ENCODE results near the gene GALNT16.
"Not testable (repeated sequence)": the region's sequence is repeated elsewhere in the genome, so short reads cannot be mapped to it uniquely, and the experiment has no call there.

The GALNT16 gene

DNA sequence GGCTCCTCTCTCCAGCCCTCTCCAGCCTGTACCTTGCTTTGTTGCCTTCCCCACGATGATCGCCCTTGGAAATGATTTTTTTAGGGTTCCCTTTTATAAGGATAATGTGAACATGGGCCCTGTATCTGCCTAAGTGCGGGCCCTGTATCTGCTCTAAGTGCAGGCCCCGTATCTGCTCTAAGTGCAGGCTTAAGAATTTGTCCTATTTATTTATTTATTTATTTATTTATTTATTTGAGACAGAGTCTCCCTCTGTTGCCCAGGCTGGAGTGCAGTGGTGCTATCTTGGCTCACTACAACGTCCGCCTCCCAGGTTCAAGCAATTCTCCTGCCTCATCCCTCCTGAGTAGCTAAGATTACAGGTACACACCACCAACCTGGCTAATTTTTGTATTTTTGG lies 22.5 kb downstream of the GALNT16 start:
- no peak for DNase-seq
- Histone ChIP-seq H3K4me3 (ENCODE audit: insufficient read depth, low read depth, low read length, poor library complexity, severe bottlenecking) (no peak overlapping the region), H3K9me3 (ENCODE audit: control insufficient read depth, low read length) (no peaks in the 10 kb centered on the region), H3K36me3 (ENCODE audit: control insufficient read depth, insufficient read depth, low read length) (no peaks in the 10 kb centered on the region), H3K4me1 (ENCODE audit: control insufficient read depth, insufficient read depth, low read length, poor library complexity, severe bottlenecking) (no peaks in the 10 kb centered on the region), H3K27ac (ENCODE audit: insufficient read depth, low read length, poor library complexity, severe bottlenecking) (no peak overlapping the region), H3K27me3 (replicated peaks; ENCODE audit: control insufficient read depth, insufficient read depth, low read length, poor library complexity, severe bottlenecking) (no peaks in the 10 kb centered on the region)

GRCh38 chr14:69284170-69284569 lies 24.2 kb downstream of the GALNT16 start:
- Histone ChIP-seq H3K36me3 (ENCODE audit: control insufficient read depth, insufficient read depth, low read length) (no peaks in the 10 kb centered on the region), H3K4me1 (ENCODE audit: control insufficient read depth, insufficient read depth, low read length, poor library complexity, severe bottlenecking) (no peaks in the 10 kb centered on the region), H3K9me3 (ENCODE audit: control insufficient read depth, low read length) (no peaks in the 10 kb centered on the region), H3K27me3 (replicated peaks; ENCODE audit: control insufficient read depth, insufficient read depth, low read length, poor library complexity, severe bottlenecking) (no peaks in the 10 kb centered on the region), H3K27ac (ENCODE audit: insufficient read depth, low read length, poor library complexity, severe bottlenecking) (no peak overlapping the region), H3K4me3 (ENCODE audit: insufficient read depth, low read depth, low read length, poor library complexity, severe bottlenecking) (no peak overlapping the region)
- DNase-seq, result no peak

DNA sequence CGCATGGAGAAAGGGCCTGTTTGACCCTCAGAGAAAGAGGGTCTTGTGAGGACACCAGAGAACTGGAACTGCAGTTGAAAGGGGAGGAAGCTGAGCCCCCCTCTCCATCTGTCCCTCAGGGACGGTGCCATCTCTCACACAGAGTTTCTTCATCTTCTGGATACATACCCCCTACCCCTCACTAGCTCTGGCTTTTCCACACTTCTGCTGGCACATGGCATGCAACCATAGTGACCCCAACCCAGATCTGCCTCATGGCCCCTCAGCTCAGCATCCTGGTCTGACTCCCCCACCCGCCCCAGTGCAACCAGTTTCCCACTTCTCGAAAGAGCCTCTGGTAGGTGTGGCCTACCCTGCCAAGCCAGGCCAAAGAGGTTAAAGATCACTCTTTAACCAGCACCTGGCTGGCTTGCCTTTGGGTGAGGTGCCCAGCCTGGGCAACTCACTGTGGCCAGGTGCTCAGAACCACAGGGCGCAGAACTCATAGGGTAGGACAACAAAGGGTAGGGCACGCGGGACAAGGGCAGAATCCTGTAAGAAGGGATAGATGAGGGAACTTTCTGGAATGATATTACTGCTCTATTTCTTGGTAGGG lies 25.8 kb downstream of the GALNT16 start:
- Histone ChIP-seq H3K4me1 (ENCODE audit: control insufficient read depth, insufficient read depth, low read length, poor library complexity, severe bottlenecking) (no peaks in the 10 kb centered on the region), H3K27ac (ENCODE audit: insufficient read depth, low read length, poor library complexity, severe bottlenecking) (no peak overlapping the region), H3K9me3 (ENCODE audit: control insufficient read depth, low read length) (no peaks in the 10 kb centered on the region), H3K27me3 (replicated peaks; ENCODE audit: control insufficient read depth, insufficient read depth, low read length, poor library complexity, severe bottlenecking) (no peaks in the 10 kb centered on the region), H3K4me3 (ENCODE audit: insufficient read depth, low read depth, low read length, poor library complexity, severe bottlenecking) (no peak overlapping the region), H3K36me3 (ENCODE audit: control insufficient read depth, insufficient read depth, low read length) (no peaks in the 10 kb centered on the region)
- DNase-seq, result no peak

DNA sequence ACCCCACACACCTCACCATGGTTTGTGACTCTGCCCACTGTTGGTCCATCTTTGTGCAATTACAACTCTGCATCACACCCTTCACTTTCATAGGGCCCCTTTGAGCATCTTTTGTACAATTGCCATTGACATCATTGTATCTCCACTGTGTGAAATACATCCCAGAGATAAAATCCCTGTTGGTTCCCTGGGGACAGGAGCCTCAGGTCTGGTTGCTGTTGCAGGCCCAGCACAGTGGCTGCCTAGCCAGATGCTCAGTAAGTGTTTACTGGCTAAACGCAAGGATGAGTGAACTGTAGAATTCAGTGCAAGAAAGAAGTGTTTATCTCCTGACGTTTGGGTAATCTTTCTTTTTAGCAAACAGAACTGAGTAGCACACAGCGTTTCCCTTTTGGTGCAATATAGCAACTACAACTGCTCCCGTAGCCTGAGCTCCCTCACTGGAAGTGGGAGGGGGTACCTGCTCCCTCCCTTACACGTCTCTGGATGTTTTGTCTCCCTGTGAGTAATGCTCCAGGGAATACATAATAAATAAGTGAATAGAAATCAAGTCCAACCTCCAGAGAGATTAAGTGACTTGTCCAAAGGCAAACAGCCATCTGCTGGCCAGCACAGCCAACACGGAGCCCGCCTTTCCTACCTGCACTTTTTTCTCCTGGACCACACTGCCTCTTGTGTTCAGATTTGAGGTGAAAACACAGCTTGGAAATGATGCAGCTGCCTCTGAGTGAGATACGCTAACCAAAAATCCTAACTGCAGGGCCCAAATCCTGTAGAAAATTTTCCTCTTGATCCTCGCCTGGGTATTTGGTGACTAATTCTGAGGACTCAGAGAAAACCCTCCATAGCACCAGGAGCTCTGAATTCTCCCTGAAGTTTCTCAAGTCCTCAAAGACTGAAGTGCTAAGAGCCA lies 27.4 kb downstream of the GALNT16 start:
- H3K27me3 ChIP-seq (replicated peaks; ENCODE audit: control insufficient read depth, insufficient read depth, low read length, poor library complexity, severe bottlenecking), result no peaks in the 10 kb centered on the region
- H3K4me1 ChIP-seq (ENCODE audit: control insufficient read depth, insufficient read depth, low read length, poor library complexity, severe bottlenecking), result no peaks in the 10 kb centered on the region
- H3K4me3 ChIP-seq (ENCODE audit: insufficient read depth, low read depth, low read length, poor library complexity, severe bottlenecking), result no peak overlapping the region
- DNase-seq, result no peak
- no peak overlapping the region for H3K27ac ChIP-seq (ENCODE audit: insufficient read depth, low read length, poor library complexity, severe bottlenecking)
- no peaks in the 10 kb centered on the region for H3K36me3 ChIP-seq (ENCODE audit: control insufficient read depth, insufficient read depth, low read length)
- no peaks in the 10 kb centered on the region for H3K9me3 ChIP-seq (ENCODE audit: control insufficient read depth, low read length)

GRCh38 chr14:69288011-69288771 lies 28.2 kb downstream of the GALNT16 start:
- Histone ChIP-seq H3K9me3 (ENCODE audit: control insufficient read depth, low read length) (no peaks in the 10 kb centered on the region), H3K4me1 (ENCODE audit: control insufficient read depth, insufficient read depth, low read length, poor library complexity, severe bottlenecking) (no peaks in the 10 kb centered on the region), H3K27me3 (replicated peaks; ENCODE audit: control insufficient read depth, insufficient read depth, low read length, poor library complexity, severe bottlenecking) (no peaks in the 10 kb centered on the region), H3K36me3 (ENCODE audit: control insufficient read depth, insufficient read depth, low read length) (no peaks in the 10 kb centered on the region), H3K27ac (ENCODE audit: insufficient read depth, low read length, poor library complexity, severe bottlenecking) (no peak overlapping the region), H3K4me3 (ENCODE audit: insufficient read depth, low read depth, low read length, poor library complexity, severe bottlenecking) (no peak overlapping the region)
- DNase-seq, result no peak

DNA sequence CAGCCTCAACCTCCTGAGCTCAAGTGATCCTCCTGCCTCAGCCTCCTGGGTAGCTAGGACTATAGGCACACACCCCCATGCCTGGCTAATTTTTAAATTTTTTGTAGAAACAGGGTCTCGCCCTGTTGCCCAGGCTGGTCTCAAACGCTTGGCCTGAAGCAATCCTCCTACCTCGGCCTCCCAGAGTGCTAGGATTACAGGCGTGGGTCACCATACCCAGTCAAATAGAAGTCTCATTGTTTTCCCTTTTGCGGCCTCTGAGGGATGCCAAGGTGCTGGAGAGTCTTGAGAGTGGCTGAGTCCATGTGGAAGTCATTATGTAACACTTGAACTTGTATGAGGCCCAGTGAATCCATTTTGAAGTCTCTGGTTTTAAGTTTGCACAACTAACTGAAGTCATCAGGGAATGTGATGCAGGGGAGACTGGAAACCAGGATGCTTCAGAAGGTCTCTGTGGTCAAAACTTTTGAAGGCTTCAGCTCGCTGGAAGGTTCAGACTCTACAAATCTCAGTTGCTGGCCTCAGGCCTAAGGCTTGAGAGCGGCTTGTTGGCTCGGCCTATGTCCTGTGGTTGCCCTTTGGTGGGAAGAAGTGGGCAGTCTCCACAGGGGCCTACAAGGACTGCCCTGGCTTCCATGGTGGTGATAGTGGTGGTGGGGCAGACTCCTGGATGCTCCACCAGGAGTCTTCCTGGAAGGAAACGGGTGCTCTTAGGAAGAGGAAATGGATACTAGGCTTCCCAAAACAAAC lies 29.2 kb downstream of the GALNT16 start:
- no peak for DNase-seq
- Histone ChIP-seq H3K27me3 (replicated peaks; ENCODE audit: control insufficient read depth, insufficient read depth, low read length, poor library complexity, severe bottlenecking) (no peaks in the 10 kb centered on the region), H3K4me3 (ENCODE audit: insufficient read depth, low read depth, low read length, poor library complexity, severe bottlenecking) (no peak overlapping the region), H3K27ac (ENCODE audit: insufficient read depth, low read length, poor library complexity, severe bottlenecking) (no peak overlapping the region), H3K36me3 (ENCODE audit: control insufficient read depth, insufficient read depth, low read length) (no peaks in the 10 kb centered on the region), H3K4me1 (ENCODE audit: control insufficient read depth, insufficient read depth, low read length, poor library complexity, severe bottlenecking) (no peaks in the 10 kb centered on the region), H3K9me3 (ENCODE audit: control insufficient read depth, low read length) (no peaks in the 10 kb centered on the region)

GRCh38 chr14:69289811-69290520 lies 30.0 kb downstream of the GALNT16 start:
- no peak for DNase-seq
- H3K4me1 ChIP-seq (ENCODE audit: control insufficient read depth, insufficient read depth, low read length, poor library complexity, severe bottlenecking), result no peaks in the 10 kb centered on the region
- no peaks in the 10 kb centered on the region for H3K27me3 ChIP-seq (replicated peaks; ENCODE audit: control insufficient read depth, insufficient read depth, low read length, poor library complexity, severe bottlenecking)
- no peaks in the 10 kb centered on the region for H3K9me3 ChIP-seq (ENCODE audit: control insufficient read depth, low read length)
- H3K27ac ChIP-seq (ENCODE audit: insufficient read depth, low read length, poor library complexity, severe bottlenecking), result no peak overlapping the region
- H3K36me3 ChIP-seq (ENCODE audit: control insufficient read depth, insufficient read depth, low read length), result no peaks in the 10 kb centered on the region
- H3K4me3 ChIP-seq (ENCODE audit: insufficient read depth, low read depth, low read length, poor library complexity, severe bottlenecking), result no peak overlapping the region

GRCh38 chr14:69290881-69291280 lies 30.9 kb downstream of the GALNT16 start:
- H3K9me3 ChIP-seq (ENCODE audit: control insufficient read depth, low read length); H3K4me1 ChIP-seq (ENCODE audit: control insufficient read depth, insufficient read depth, low read length, poor library complexity, severe bottlenecking); H3K27me3 ChIP-seq (replicated peaks; ENCODE audit: control insufficient read depth, insufficient read depth, low read length, poor library complexity, severe bottlenecking); H3K36me3 ChIP-seq (ENCODE audit: control insufficient read depth, insufficient read depth, low read length); H3K4me3 ChIP-seq (ENCODE audit: insufficient read depth, low read depth, low read length, poor library complexity, severe bottlenecking); H3K27ac ChIP-seq (ENCODE audit: insufficient read depth, low read length, poor library complexity, severe bottlenecking); DNase-seq: not testable (repeated sequence)

DNA sequence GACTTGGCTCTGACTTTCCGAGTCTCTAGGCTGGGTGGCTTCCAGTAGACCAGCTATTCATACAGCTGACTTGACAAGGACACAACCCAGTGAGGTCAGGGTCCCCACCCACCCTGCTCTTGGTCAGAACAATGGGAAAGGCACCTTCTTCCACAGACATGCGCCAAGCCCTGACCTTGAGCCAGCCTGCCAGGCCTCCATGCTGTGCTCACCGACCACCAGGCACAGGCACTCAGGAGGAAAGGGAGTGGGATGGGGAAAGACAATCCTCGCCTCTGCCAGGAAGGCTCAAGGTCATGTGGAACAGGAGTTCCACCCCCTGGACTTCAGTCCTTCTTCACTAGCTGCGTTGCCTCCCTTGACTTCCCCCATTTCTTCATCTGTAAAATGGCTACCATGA lies 31.4 kb downstream of the GALNT16 start:
- no peaks in the 10 kb centered on the region for H3K36me3 ChIP-seq (ENCODE audit: control insufficient read depth, insufficient read depth, low read length)
- DNase-seq, result no peak
- no peaks in the 10 kb centered on the region for H3K27me3 ChIP-seq (replicated peaks; ENCODE audit: control insufficient read depth, insufficient read depth, low read length, poor library complexity, severe bottlenecking)
- H3K4me1 ChIP-seq (ENCODE audit: control insufficient read depth, insufficient read depth, low read length, poor library complexity, severe bottlenecking), result no peaks in the 10 kb centered on the region
- H3K27ac ChIP-seq (ENCODE audit: insufficient read depth, low read length, poor library complexity, severe bottlenecking), result no peak overlapping the region
- no peaks in the 10 kb centered on the region for H3K9me3 ChIP-seq (ENCODE audit: control insufficient read depth, low read length)
- H3K4me3 ChIP-seq (ENCODE audit: insufficient read depth, low read depth, low read length, poor library complexity, severe bottlenecking), result no peak overlapping the region

All from effector memory CD4-positive, alpha-beta T cell (primary cell).